ENCODE data around the gene THAP7. TPM values are rescaled to one million over a fixed set of nuclear protein-coding genes. Genes with fewer than 3 reads are reported as not detected.

The THAP7 gene
- total RNA-seq, 1 donor from 2014 or later = 29.0 TPM

DNA sequence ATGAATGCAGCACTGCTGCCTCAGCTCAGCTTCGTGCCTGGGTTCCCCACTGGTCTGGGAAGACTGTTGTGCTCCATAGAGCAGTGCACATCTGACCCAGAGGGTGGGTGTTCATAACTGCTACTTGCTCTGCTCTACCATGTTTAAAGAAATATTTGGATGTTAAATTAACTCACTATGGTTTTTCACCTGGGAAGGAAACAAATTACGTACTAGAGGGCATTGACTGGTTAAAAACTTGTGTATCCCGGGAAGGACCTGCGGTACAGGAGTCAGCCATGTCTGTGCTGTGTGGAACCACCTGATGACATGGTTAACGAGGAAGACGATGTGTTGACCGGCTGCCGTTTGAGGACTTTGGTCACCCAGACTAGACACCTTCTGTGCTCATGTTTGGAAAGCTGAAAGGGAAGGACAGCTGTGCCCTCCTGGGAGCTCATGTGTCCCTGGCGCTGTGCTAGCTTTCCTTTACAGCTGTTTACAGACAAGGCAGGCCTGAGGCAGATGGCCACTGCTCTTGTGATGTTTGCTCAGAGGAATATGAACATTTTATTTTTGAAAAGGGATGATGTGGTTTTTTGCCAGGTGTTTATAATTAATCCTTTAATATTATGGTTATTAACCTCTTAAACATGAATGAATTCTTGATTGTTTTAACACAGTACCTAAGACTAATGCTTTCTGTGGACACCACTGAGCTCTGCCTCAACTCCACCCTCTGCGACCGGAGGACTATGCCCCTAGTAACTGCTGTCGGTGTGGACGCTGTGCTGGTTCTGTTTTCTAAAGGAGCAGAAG is 49.2 kb downstream of the THAP7 start:
- peaks cover 23% of the 10 kb centered on the region for H3K36me3 ChIP-seq (ENCODE audit: control insufficient read depth, insufficient read depth, low read length)
- FAIRE-seq (no peak), DNase-seq (ENCODE audit: low read depth) (no peak)
- H3K27me3 ChIP-seq (ENCODE audit: control insufficient read depth, insufficient read depth, low read length) = no peaks in the 10 kb centered on the region
- H3K4me3 ChIP-seq (ENCODE audit: low read depth, low read length) = no peak overlapping the region
- no peak for TF ChIP-seq CTCF (IDR thresholded peaks at IDR 0.05; ENCODE audit: insufficient read depth, low read length, severe bottlenecking)

DNA sequence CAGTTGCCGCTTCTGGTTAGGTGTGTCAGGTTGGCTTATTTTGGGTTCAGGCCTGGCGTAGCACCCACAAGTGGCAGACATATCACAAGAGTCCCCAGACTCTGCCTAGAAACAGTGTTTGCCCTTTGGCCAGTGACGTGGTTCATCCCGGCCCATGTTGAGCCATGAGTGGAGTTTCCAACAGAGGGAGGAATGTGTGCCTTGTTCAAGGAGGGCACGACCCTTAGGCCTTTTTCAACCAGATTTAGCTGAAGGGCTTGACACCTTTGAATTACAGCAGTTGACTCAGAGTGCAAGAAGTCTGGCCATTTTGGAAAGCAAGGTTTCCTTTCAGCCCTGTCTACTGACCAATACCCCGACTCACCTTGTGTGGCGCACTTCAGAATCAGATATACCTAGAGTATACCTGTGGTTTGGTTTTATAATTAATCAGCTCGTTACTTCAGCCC is 50.0 kb downstream of the THAP7 start:
- Histone ChIP-seq H3K36me3 (ENCODE audit: control insufficient read depth, insufficient read depth, low read length) (peaks cover 23% of the 10 kb centered on the region), H3K4me3 (ENCODE audit: low read depth, low read length) (no peak overlapping the region), H3K27me3 (ENCODE audit: control insufficient read depth, insufficient read depth, low read length) (no peaks in the 10 kb centered on the region)
- DNase-seq (ENCODE audit: low read depth) (no peak), FAIRE-seq (no peak)
- no peak for TF ChIP-seq CTCF (IDR thresholded peaks at IDR 0.05; ENCODE audit: insufficient read depth, low read length, severe bottlenecking)

GRCh38 chr22:20951151-20951931 is 50.6 kb downstream of the THAP7 start:
- Histone ChIP-seq H3K36me3 (ENCODE audit: control insufficient read depth, insufficient read depth, low read length) (peaks cover 23% of the 10 kb centered on the region), H3K27me3 (ENCODE audit: control insufficient read depth, insufficient read depth, low read length) (no peaks in the 10 kb centered on the region), H3K4me3 (ENCODE audit: low read depth, low read length) (no peak overlapping the region)
- no peak for DNase-seq (ENCODE audit: low read depth)
- no peak for FAIRE-seq
- no peak for TF ChIP-seq CTCF (IDR thresholded peaks at IDR 0.05; ENCODE audit: insufficient read depth, low read length, severe bottlenecking)

GRCh38 chr22:20949698-20950183 is 52.2 kb downstream of the THAP7 start:
- H3K4me3 ChIP-seq (ENCODE audit: low read depth, low read length) = no peak overlapping the region
- peaks cover 23% of the 10 kb centered on the region for H3K36me3 ChIP-seq (ENCODE audit: control insufficient read depth, insufficient read depth, low read length)
- TF ChIP-seq CTCF (IDR thresholded peaks at IDR 0.05; ENCODE audit: insufficient read depth, low read length, severe bottlenecking) = no peak
- peak; percentile 28 for FAIRE-seq
- H3K27me3 ChIP-seq (ENCODE audit: control insufficient read depth, insufficient read depth, low read length) = no peaks in the 10 kb centered on the region
- DNase-seq (ENCODE audit: low read depth) = no peak

Other genes starting within 250 kb of the THAP7 start
- not detected in 2 replicates for gene SERPIND1, start 228.0 kb downstream of the THAP7 start, total RNA-seq
- gene PI4KA, start 143.3 kb downstream of the THAP7 start, total RNA-seq = 9.5 and 12.3 TPM in 2 replicates
- 3.7 and 6.3 TPM in 2 replicates for gene SNAP29, start 143.1 kb downstream of the THAP7 start, total RNA-seq
- gene CRKL, start 84.7 kb downstream of the THAP7 start, total RNA-seq = 64.8 and 72.9 TPM in 2 replicates
- 2.4 and 2.8 TPM in 2 replicates for gene AIFM3, start 34.9 kb downstream of the THAP7 start, total RNA-seq
- 14.7 and 23.2 TPM in 2 replicates for gene LZTR1, start 19.8 kb downstream of the THAP7 start, total RNA-seq
- 0.13 and 0.26 TPM in 2 replicates for gene P2RX6, start 13.0 kb upstream of the THAP7 start, total RNA-seq
- gene SLC7A4, start 30.4 kb upstream of the THAP7 start, total RNA-seq = under 0.01 and 0.77 TPM in 2 replicates
- not detected in 2 replicates for gene LRRC74B, start 43.8 kb upstream of the THAP7 start, total RNA-seq

Data from bronchial epithelial cell (primary cell).